Ishikawa (cell line): ENCODE measurements around the gene PHIP.

ENCODE experiments used
- CREB1 ChIP-seq: IDR thresholded peaks from 2 replicates; pipeline ENCODE4 v1.6.1; 2012; ENCODE audit warnings: low read depth
- EGR1 ChIP-seq: IDR thresholded peaks from 2 replicates; pipeline ENCODE4 v1.6.1; 2012
- EP300 ChIP-seq: IDR thresholded peaks from 2 replicates; pipeline ENCODE4 v1.6.1; 2012; ENCODE audit warnings: borderline replicate concordance
- MAX ChIP-seq: IDR thresholded peaks from 2 replicates; pipeline ENCODE4 v1.6.1; 2012
- RAD21 ChIP-seq: IDR thresholded peaks from 2 replicates; pipeline ENCODE4 v1.6.1; 2012; ENCODE audit warnings: low read depth
- TCF12 ChIP-seq: IDR thresholded peaks from 2 replicates; pipeline ENCODE4 v1.6.1; 2012; ENCODE audit warnings: low read depth
- YY1 ChIP-seq: IDR thresholded peaks from 2 replicates; pipeline ENCODE4 v1.6.1; 2012; ENCODE audit warnings: low read depth
- TF ChIP-seq, protein P1 (sequence below): IDR thresholded peaks from 2 replicates; pipeline ENCODE4 v1.6.1; 2012; ENCODE audit warnings: low read depth, mild to moderate bottlenecking

DNA sequence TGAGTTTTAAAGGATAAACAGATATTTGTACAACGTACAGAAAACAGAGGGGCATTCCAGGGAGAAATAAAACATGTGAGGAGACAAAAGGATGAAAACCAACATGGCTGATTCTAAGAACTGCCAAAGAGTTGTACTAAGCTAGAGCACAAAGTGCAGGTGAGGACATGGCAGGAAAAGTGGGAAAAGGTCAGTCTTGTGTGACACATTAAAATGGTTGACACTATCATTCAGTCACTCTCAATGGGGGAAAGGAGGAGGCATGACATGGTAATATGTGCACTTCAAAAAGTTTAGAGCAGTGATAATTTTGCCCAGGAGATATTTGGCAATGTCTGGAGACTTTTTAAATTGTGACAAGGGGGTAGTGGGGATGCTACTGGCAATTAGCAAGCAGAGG, 21.8 kb downstream of the PHIP start:
- TF ChIP-seq RAD21 (no peak), EGR1 (no peak), CREB1 (no peak), EP300 (no peak), TCF12 (no peak), MAX (no peak), YY1 (no peak)
- TF ChIP-seq, protein P1, sequence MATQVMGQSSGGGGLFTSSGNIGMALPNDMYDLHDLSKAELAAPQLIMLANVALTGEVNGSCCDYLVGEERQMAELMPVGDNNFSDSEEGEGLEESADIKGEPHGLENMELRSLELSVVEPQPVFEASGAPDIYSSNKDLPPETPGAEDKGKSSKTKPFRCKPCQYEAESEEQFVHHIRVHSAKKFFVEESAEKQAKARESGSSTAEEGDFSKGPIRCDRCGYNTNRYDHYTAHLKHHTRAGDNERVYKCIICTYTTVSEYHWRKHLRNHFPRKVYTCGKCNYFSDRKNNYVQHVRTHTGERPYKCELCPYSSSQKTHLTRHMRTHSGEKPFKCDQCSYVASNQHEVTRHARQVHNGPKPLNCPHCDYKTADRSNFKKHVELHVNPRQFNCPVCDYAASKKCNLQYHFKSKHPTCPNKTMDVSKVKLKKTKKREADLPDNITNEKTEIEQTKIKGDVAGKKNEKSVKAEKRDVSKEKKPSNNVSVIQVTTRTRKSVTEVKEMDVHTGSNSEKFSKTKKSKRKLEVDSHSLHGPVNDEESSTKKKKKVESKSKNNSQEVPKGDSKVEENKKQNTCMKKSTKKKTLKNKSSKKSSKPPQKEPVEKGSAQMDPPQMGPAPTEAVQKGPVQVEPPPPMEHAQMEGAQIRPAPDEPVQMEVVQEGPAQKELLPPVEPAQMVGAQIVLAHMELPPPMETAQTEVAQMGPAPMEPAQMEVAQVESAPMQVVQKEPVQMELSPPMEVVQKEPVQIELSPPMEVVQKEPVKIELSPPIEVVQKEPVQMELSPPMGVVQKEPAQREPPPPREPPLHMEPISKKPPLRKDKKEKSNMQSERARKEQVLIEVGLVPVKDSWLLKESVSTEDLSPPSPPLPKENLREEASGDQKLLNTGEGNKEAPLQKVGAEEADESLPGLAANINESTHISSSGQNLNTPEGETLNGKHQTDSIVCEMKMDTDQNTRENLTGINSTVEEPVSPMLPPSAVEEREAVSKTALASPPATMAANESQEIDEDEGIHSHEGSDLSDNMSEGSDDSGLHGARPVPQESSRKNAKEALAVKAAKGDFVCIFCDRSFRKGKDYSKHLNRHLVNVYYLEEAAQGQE, result no peak
